ENCODE measurements around the gene PRKCZ. TPM values are rescaled to one million over a fixed set of nuclear protein-coding genes. Genes with fewer than 3 reads are reported as not detected.

The PRKCZ gene
- polyA plus RNA-seq, 3 donors: 0.74 to 1.9 (median 1.4) TPM

DNA sequence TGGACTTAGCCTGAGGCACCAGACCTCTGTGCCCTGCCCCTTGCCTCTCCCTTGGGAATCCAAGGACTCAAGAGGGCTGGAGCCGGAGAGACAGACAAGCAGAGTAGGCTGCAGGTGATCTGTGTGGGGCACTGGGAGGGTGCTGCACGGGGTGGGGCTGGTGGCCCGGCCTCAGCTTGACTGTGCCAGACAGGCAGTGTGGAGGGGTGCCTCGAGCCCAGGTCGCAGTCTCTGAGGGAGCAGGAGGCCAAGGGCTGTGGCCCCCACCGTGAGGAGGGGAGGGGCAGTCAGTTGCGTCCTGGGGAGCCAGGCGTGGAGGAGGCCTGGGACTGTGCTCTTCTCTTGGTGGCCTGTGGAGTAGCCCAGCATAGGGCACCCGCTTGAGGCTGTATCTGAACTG lies 27.0 kb upstream of the PRKCZ start:
- H3K4me2 ChIP-seq (replicated peaks; ENCODE audit: extremely low read depth, low read length, poor library complexity, severe bottlenecking): no peak overlapping the region
- no peak for DNase-seq
- peaks cover 0 to 3% of the 10 kb centered on the region in 2 donors for H3K36me3 Mint-ChIP-seq
- H3K9me3 ChIP-seq (replicated peaks in 1 of 2; ENCODE audit: control insufficient read depth in 1 of 2, insufficient read depth in 1 of 2, low read length in 2 of 2): peaks cover 0 to 6% of the 10 kb centered on the region in 2 donors
- no peaks in the 10 kb centered on the region for H3K79me2 ChIP-seq (ENCODE audit: insufficient read depth, low read length)
- peaks cover 0 to 4% (median 3%) of the 10 kb centered on the region in 7 donors for H3K9me3 Mint-ChIP-seq
- no peak overlapping the region for H3K27ac Mint-ChIP-seq
- no peak overlapping the region for H3K9ac ChIP-seq (ENCODE audit: insufficient read depth, low read length, poor library complexity, severe bottlenecking)
- H3K27ac ChIP-seq (ENCODE audit: low read depth in 1 of 2, low read length in 2 of 2): no peak overlapping the region
- TF ChIP-seq, protein P1, sequence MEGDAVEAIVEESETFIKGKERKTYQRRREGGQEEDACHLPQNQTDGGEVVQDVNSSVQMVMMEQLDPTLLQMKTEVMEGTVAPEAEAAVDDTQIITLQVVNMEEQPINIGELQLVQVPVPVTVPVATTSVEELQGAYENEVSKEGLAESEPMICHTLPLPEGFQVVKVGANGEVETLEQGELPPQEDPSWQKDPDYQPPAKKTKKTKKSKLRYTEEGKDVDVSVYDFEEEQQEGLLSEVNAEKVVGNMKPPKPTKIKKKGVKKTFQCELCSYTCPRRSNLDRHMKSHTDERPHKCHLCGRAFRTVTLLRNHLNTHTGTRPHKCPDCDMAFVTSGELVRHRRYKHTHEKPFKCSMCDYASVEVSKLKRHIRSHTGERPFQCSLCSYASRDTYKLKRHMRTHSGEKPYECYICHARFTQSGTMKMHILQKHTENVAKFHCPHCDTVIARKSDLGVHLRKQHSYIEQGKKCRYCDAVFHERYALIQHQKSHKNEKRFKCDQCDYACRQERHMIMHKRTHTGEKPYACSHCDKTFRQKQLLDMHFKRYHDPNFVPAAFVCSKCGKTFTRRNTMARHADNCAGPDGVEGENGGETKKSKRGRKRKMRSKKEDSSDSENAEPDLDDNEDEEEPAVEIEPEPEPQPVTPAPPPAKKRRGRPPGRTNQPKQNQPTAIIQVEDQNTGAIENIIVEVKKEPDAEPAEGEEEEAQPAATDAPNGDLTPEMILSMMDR (IDR thresholded peaks at IDR 0.05): no peak
- no peaks in the 10 kb centered on the region for H3K36me3 ChIP-seq (replicated peaks in 1 of 2; ENCODE audit: control insufficient read depth in 1 of 2, insufficient read depth in 2 of 2, low read length in 2 of 2)
- H3K4me1 Mint-ChIP-seq: peaks cover 6% of the 10 kb centered on the region
- H3K27me3 ChIP-seq (ENCODE audit: control insufficient read depth in 2 of 2, insufficient read depth in 2 of 2, low read length in 2 of 2): peaks cover 9 to 30% of the 10 kb centered on the region in 2 donors
- H3K4me3 ChIP-seq (replicated peaks in 1 of 3; ENCODE audit: low read depth in 2 of 3, low read length in 3 of 3): no peak overlapping the region
- H3K4me3 Mint-ChIP-seq: no peak overlapping the region
- peaks cover 0 to 3% of the 10 kb centered on the region in 2 donors for H3K4me1 ChIP-seq (ENCODE audit: control insufficient read depth in 1 of 2, insufficient read depth in 2 of 2, low read length in 2 of 2)
- peaks cover 33 to 49% (median 35%) of the 10 kb centered on the region in 3 donors for H3K27me3 Mint-ChIP-seq (ENCODE audit: low read depth in 3 of 3)
- no peak overlapping the region for H2AFZ ChIP-seq (ENCODE audit: insufficient read depth, low read depth, low read length, poor library complexity, severe bottlenecking)
- no peaks in the 10 kb centered on the region for H4K20me1 ChIP-seq (ENCODE audit: insufficient read depth, low read length)
- intact Hi-C loops (cut with micrococcal nuclease): no loop called here
- WGBS (ENCODE audit: insufficient coverage): 88% methylated on average over 9 of the region's 9 CpGs

DNA sequence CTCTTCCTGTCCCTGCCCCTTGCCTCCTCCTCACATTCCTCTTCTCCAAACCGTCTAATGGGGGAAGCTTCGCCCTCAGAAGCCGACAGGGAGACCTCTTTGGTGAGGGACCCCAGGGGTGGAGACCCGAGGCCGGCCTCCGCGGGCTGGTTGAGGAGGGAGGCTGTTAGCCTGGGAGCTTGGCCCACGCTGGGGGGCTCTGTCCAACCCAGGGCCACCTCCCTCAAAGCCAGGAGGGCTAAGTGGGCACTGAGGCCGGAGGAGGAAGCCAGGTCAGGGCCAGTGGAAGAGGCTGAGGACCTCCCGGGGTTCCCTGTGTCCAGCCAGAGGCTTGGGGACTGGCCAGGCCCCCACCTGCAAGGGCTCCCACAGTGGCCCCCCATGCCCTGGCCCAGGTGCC lies 25.8 kb upstream of the PRKCZ start:
- no peaks in the 10 kb centered on the region for H4K20me1 ChIP-seq (ENCODE audit: insufficient read depth, low read length)
- TF ChIP-seq, protein P1 (IDR thresholded peaks at IDR 0.05): no peak
- no peak overlapping the region for H2AFZ ChIP-seq (ENCODE audit: insufficient read depth, low read depth, low read length, poor library complexity, severe bottlenecking)
- no peak overlapping the region for H3K4me3 Mint-ChIP-seq
- H3K4me1 Mint-ChIP-seq: peaks cover 6% of the 10 kb centered on the region
- WGBS (ENCODE audit: insufficient coverage): 83% methylated on average over 7 of the region's 10 CpGs
- no peaks in the 10 kb centered on the region for H3K36me3 Mint-ChIP-seq
- H3K36me3 ChIP-seq (replicated peaks in 1 of 2; ENCODE audit: control insufficient read depth in 1 of 2, insufficient read depth in 2 of 2, low read length in 2 of 2): no peaks in the 10 kb centered on the region
- intact Hi-C loops (cut with micrococcal nuclease): no loop called here
- peaks cover 0 to 2% (median 0%) of the 10 kb centered on the region in 7 donors for H3K9me3 Mint-ChIP-seq
- no peaks in the 10 kb centered on the region for H3K79me2 ChIP-seq (ENCODE audit: insufficient read depth, low read length)
- H3K9ac ChIP-seq (ENCODE audit: insufficient read depth, low read length, poor library complexity, severe bottlenecking): no peak overlapping the region
- no peak for DNase-seq
- H3K4me2 ChIP-seq (replicated peaks; ENCODE audit: extremely low read depth, low read length, poor library complexity, severe bottlenecking): no peak overlapping the region
- no peak overlapping the region for H3K27ac ChIP-seq (ENCODE audit: low read depth in 1 of 2, low read length in 2 of 2)
- H3K4me3 ChIP-seq (replicated peaks in 1 of 3; ENCODE audit: low read depth in 2 of 3, low read length in 3 of 3): no peak overlapping the region
- peaks cover 25 to 41% (median 27%) of the 10 kb centered on the region in 3 donors for H3K27me3 Mint-ChIP-seq (ENCODE audit: low read depth in 3 of 3)
- no peaks in the 10 kb centered on the region for H3K9me3 ChIP-seq (replicated peaks in 1 of 2; ENCODE audit: control insufficient read depth in 1 of 2, insufficient read depth in 1 of 2, low read length in 2 of 2)
- peaks cover 0 to 3% of the 10 kb centered on the region in 2 donors for H3K4me1 ChIP-seq (ENCODE audit: control insufficient read depth in 1 of 2, insufficient read depth in 2 of 2, low read length in 2 of 2)
- H3K27ac Mint-ChIP-seq: no peak overlapping the region
- peaks cover 3 to 22% of the 10 kb centered on the region in 2 donors for H3K27me3 ChIP-seq (ENCODE audit: control insufficient read depth in 2 of 2, insufficient read depth in 2 of 2, low read length in 2 of 2)
